ENCODE measurements around the gene MEDAG. TPM values are rescaled to one million over a fixed set of nuclear protein-coding genes. Genes with fewer than 3 reads are reported as not detected.

Gene MEDAG
- polyA plus RNA-seq, 1 donor (not counting 4 experiments of a cell fraction or from before 2014, with no cell fraction given), result 0.03 TPM

DNA sequence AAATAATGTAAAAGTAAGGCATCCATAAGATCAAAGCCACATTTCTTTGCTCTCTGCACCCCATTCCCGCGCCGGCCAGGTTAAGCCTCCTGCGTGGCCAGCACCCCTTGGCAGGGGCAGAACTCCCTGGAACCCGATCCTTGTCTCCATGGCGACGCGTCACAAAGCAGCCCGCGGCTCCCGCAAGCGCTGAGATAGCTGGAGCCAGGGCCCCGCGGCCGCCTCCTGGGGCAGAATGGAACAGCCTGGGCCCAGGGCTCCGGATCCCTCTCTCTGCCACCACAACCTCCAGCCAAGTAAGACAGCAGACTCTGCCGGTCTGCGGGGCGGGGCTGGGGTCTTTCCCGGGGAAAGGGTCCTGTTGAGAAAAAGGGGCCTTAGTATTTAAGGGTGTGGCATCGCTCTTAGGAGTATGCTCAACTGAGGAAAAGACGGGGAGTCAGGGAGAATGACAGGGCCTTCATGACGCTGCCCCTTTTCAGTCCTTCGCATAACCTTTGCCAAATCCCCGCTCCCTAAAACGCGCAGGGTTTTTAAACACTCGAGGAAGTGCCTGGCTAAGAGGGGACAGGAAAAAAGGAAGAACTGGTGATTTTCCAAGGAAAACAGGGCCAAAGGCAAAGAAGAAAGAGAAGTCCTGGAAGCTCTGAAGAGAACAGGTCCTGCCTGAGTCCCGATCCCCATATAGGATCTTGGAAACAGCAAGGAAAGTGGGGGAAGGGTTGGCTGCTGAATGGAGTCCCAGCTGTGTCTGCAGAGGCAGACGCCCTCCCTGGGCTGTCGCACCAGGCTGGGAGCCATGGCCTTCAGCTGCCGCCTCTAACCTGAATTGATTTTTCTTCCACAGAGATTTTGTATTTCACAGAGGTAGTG is 26.6 kb downstream of the MEDAG start, which contains the start of gene TEX26:
TEX26 (plus strand) TSS at position 176 of the 873 bp plus-strand sequence; CDS start at position 236, 60 bp downstream.
- Histone ChIP-seq H3K9me3 (ENCODE audit: control insufficient read depth, low read depth, low read length) (no peaks in the 10 kb centered on the region), H3K9me1 (ENCODE audit: control insufficient read depth, extremely low read depth, insufficient read depth, low read length) (no peaks in the 10 kb centered on the region), H3K27me3 (ENCODE audit: control insufficient read depth, extremely low read depth, insufficient read depth, low read length) (peaks cover 17% of the 10 kb centered on the region), H3K4me2 (ENCODE audit: control insufficient read depth, extremely low read depth, insufficient read depth, low read depth, low read length) (no peak within 1 kb of the TSS), H3K79me2 (ENCODE audit: control insufficient read depth, insufficient read depth, low read length) (no peaks in the 10 kb centered on the region), H3K27ac (ENCODE audit: control insufficient read depth, insufficient read depth, low read length) (no peak within 1 kb of the TSS), H4K20me1 (ENCODE audit: control insufficient read depth, extremely low read depth, insufficient read depth, low read length) (no peaks in the 10 kb centered on the region), H3K9ac (ENCODE audit: control insufficient read depth, extremely low read depth, insufficient read depth, low read length) (no peak within 1 kb of the TSS), H3K4me3 (ENCODE audit: control insufficient read depth in 2 of 3, extremely low read depth in 1 of 3, insufficient read depth in 2 of 3, low read depth in 1 of 3, low read length in 3 of 3) (no peak within 1 kb of the TSS), H3K36me3 (ENCODE audit: control insufficient read depth in 2 of 2, extremely low read depth in 1 of 2, insufficient read depth in 2 of 2, low read length in 2 of 2) (no peaks in the 10 kb centered on the region), H3K4me1 (ENCODE audit: control insufficient read depth, extremely low read depth, insufficient read depth, low read length) (peaks cover 8% of the 10 kb centered on the region), H2AFZ (ENCODE audit: control insufficient read depth, low read length) (no peak within 1 kb of the TSS)
- TF ChIP-seq, protein P1, sequence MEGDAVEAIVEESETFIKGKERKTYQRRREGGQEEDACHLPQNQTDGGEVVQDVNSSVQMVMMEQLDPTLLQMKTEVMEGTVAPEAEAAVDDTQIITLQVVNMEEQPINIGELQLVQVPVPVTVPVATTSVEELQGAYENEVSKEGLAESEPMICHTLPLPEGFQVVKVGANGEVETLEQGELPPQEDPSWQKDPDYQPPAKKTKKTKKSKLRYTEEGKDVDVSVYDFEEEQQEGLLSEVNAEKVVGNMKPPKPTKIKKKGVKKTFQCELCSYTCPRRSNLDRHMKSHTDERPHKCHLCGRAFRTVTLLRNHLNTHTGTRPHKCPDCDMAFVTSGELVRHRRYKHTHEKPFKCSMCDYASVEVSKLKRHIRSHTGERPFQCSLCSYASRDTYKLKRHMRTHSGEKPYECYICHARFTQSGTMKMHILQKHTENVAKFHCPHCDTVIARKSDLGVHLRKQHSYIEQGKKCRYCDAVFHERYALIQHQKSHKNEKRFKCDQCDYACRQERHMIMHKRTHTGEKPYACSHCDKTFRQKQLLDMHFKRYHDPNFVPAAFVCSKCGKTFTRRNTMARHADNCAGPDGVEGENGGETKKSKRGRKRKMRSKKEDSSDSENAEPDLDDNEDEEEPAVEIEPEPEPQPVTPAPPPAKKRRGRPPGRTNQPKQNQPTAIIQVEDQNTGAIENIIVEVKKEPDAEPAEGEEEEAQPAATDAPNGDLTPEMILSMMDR (optimal IDR thresholded peaks at IDR 0.05 in 1 of 3, IDR thresholded peaks at IDR 0.05 in 1 of 3, conservative IDR thresholded peaks at IDR 0.05 in 1 of 3; ENCODE audit: extremely low read depth in 1 of 3, insufficient read depth in 2 of 3, low read length in 3 of 3), result no peak
- TF ChIP-seq EZH2 (IDR thresholded peaks at IDR 0.05; ENCODE audit: low read length), result no peak
- DNase-seq (ENCODE audit: low read depth, low spot score) (no peak), FAIRE-seq (no peak)
- dilution Hi-C loops (cut with MboI; ENCODE audit: extremely low pct_ligation_motif_present, low sequenced_read_pairs), result no loop called here

GRCh38 chr13:30933354-30933670 is 27.2 kb downstream of the MEDAG start:
- H3K27ac ChIP-seq (ENCODE audit: control insufficient read depth, insufficient read depth, low read length), result no peak overlapping the region
- dilution Hi-C loops (cut with MboI; ENCODE audit: extremely low pct_ligation_motif_present, low sequenced_read_pairs), result no loop called here
- DNase-seq (ENCODE audit: low read depth, low spot score), result no peak
- peaks cover 8% of the 10 kb centered on the region for H3K4me1 ChIP-seq (ENCODE audit: control insufficient read depth, extremely low read depth, insufficient read depth, low read length)
- TF ChIP-seq EZH2 (IDR thresholded peaks at IDR 0.05; ENCODE audit: low read length), result no peak
- TF ChIP-seq, protein P1 (optimal IDR thresholded peaks at IDR 0.05 in 1 of 3, IDR thresholded peaks at IDR 0.05 in 1 of 3, conservative IDR thresholded peaks at IDR 0.05 in 1 of 3; ENCODE audit: extremely low read depth in 1 of 3, insufficient read depth in 2 of 3, low read length in 3 of 3), result no peak
- H3K9me1 ChIP-seq (ENCODE audit: control insufficient read depth, extremely low read depth, insufficient read depth, low read length), result no peaks in the 10 kb centered on the region
- no peak for FAIRE-seq
- H3K4me3 ChIP-seq (ENCODE audit: control insufficient read depth in 2 of 3, extremely low read depth in 1 of 3, insufficient read depth in 2 of 3, low read depth in 1 of 3, low read length in 3 of 3), result no peak overlapping the region
- H4K20me1 ChIP-seq (ENCODE audit: control insufficient read depth, extremely low read depth, insufficient read depth, low read length), result no peaks in the 10 kb centered on the region
- no peaks in the 10 kb centered on the region for H3K79me2 ChIP-seq (ENCODE audit: control insufficient read depth, insufficient read depth, low read length)
- no peak overlapping the region for H3K9ac ChIP-seq (ENCODE audit: control insufficient read depth, extremely low read depth, insufficient read depth, low read length)
- no peaks in the 10 kb centered on the region for H3K9me3 ChIP-seq (ENCODE audit: control insufficient read depth, low read depth, low read length)
- H2AFZ ChIP-seq (ENCODE audit: control insufficient read depth, low read length), result no peak overlapping the region
- H3K27me3 ChIP-seq (ENCODE audit: control insufficient read depth, extremely low read depth, insufficient read depth, low read length), result peaks cover 17% of the 10 kb centered on the region
- H3K4me2 ChIP-seq (ENCODE audit: control insufficient read depth, extremely low read depth, insufficient read depth, low read depth, low read length), result no peak overlapping the region
- no peaks in the 10 kb centered on the region for H3K36me3 ChIP-seq (ENCODE audit: control insufficient read depth in 2 of 2, extremely low read depth in 1 of 2, insufficient read depth in 2 of 2, low read length in 2 of 2)
